Smooth muscle cell (in vitro differentiated cells): ENCODE data around the gene TTLL4. TPM values are rescaled to one million over a fixed set of nuclear protein-coding genes. Genes with fewer than 3 reads are reported as not detected.

Source experiments
- DNase-seq: peaks from one replicate; lab custom pipeline; 2025; ENCODE audit not compliant: unreplicated experiment; lab: John Stamatoyannopoulos, UW
- H2AFZ ChIP-seq: fragments of 200-600 bp; sonication (generic); 2 replicates; pipeline ENCODE4 v1.6.0; 2016; ENCODE audit warnings: antibody characterized with exemption, low read depth, mild to moderate bottlenecking
- H3F3A ChIP-seq: fragments of 200-600 bp; sonication (generic); 2 replicates; pipeline ENCODE4 v1.6.0; 2017; ENCODE audit warnings: antibody characterized with exemption, low read depth
- H3K27ac ChIP-seq: fragments of 200-600 bp; sonication (generic); 2 replicates; pipeline ENCODE4 v1.5.1; 2016; ENCODE audit warnings: low read depth, mild to moderate bottlenecking
- H3K27me3 ChIP-seq: fragments of 200-600 bp; sonication (generic); 2 replicates; pipeline ENCODE4 v1.6.1; 2016; ENCODE audit warnings: low read depth, mild to moderate bottlenecking
- H3K36me3 ChIP-seq: fragments of 200-600 bp; sonication (generic); 2 replicates; pipeline ENCODE4 v1.5.1; 2016; ENCODE audit warnings: low read depth
- H3K4me1 ChIP-seq: fragments of 200-600 bp; sonication (generic); 2 replicates; pipeline ENCODE4 v1.5.1; 2016; ENCODE audit warnings: low read depth
- H3K4me2 ChIP-seq: fragments of 200-600 bp; sonication (generic); 2 replicates; pipeline ENCODE4 v1.6.0; 2016; ENCODE audit warnings: mild to moderate bottlenecking
- H3K4me3 ChIP-seq: fragments of 200-600 bp; sonication (generic); 2 replicates; pipeline ENCODE4 v1.5.1; 2016; ENCODE audit warnings: mild to moderate bottlenecking
- H3K79me2 ChIP-seq: fragments of 200-600 bp; sonication (generic); 2 replicates; pipeline ENCODE4 v1.6.0; 2016; ENCODE audit warnings: low read depth, mild to moderate bottlenecking
- H3K9ac ChIP-seq: fragments of 200-600 bp; sonication (generic); 2 replicates; pipeline ENCODE4 v1.6.0; 2016; ENCODE audit warnings: low read depth
- H3K9me3 ChIP-seq: fragments of 200-600 bp; sonication (generic); replicated peaks from 2 replicates; pipeline ENCODE4 v1.5.1; 2016; ENCODE audit warnings: low read depth
- H4K20me1 ChIP-seq: fragments of 200-600 bp; sonication (generic); 2 replicates; pipeline ENCODE4 v1.6.0; 2016; ENCODE audit warnings: low read depth
- CTCF ChIP-seq: fragments of 200-600 bp; sonication (generic); IDR thresholded peaks from 2 replicates; pipeline ENCODE4 v1.5.1; 2017; ENCODE audit warnings: borderline replicate concordance, mild to moderate bottlenecking, antibody characterized with exemption; ENCODE audit not compliant: insufficient read depth, poor library complexity, severe bottlenecking
- WGBS: methylation state at CpG from one replicate; pipeline ENCODE4 v1.1.7; 2016; ENCODE audit warnings: low lambda C conversion rate; 5-methylcytosine and 5-hydroxymethylcytosine counted together
- polyA plus RNA-seq: library from polyadenylated mRNA; unstranded; fragments of >200 nt; fragmentation: Nextera tagmentation; extraction: Ambion mirVana; gene quantifications from 2 replicates; pipeline ENCODE4 v1.2.1, GENCODE V29; 2016
- total RNA-seq: library from RNA; depleted of rRNA; stranded (reverse); fragments of >200 nt; gene quantifications from 2 replicates; pipeline ENCODE4 v1.2.3, GENCODE V29; 2014

Gene TTLL4
- total and polyA plus RNA-seq, 2 experiments from 2014 or later, result 21.5 to 22.5 TPM

- Histone ChIP-seq H3K36me3 (no peaks in the 10 kb centered on the region), H4K20me1 (no peaks in the 10 kb centered on the region), H3F3A (no peaks in the 10 kb centered on the region), H3K9ac (no peak overlapping the region), H3K4me2 (peak overlapping the region; percentile 94), H3K4me3 (peak overlapping the region; percentile 68), H3K27me3 (no peaks in the 10 kb centered on the region), H3K9me3 (no peaks in the 10 kb centered on the region), H3K79me2 (peaks cover 5% of the 10 kb centered on the region), H3K27ac (no peak overlapping the region), H3K4me1 (peaks cover 5% of the 10 kb centered on the region), H2AFZ (no peak overlapping the region)
- TF ChIP-seq CTCF, result no peak
- DNase-seq, result no peak
- WGBS, result 91% methylated on average over 4 of the region's 4 CpGs
Observed at GRCh38 chr2:218783688-218784087, 73.1 kb downstream of the TTLL4 start.

- Histone ChIP-seq H3K4me3 (no peak overlapping the region), H3F3A (no peaks in the 10 kb centered on the region)
- WGBS, result 90% methylated on average over 1 of the region's 1 CpG
Observed at GRCh38 chr2:218785103-218785502, 74.5 kb downstream of the TTLL4 start.

GRCh38 chr2:218786133-218786532 is 75.5 kb downstream of the TTLL4 start:
- H3K79me2 ChIP-seq, result peaks cover 5% of the 10 kb centered on the region
- TF ChIP-seq CTCF, result no peak
- H3F3A ChIP-seq, result no peaks in the 10 kb centered on the region
- no peaks in the 10 kb centered on the region for H3K9me3 ChIP-seq
- H3K4me3 ChIP-seq, result no peak overlapping the region
- H3K9ac ChIP-seq, result no peak overlapping the region
- no peak for DNase-seq
- H4K20me1 ChIP-seq, result no peaks in the 10 kb centered on the region
- 95% methylated on average over 3 of the region's 3 CpGs for WGBS
- H3K27ac ChIP-seq, result no peak overlapping the region
- no peaks in the 10 kb centered on the region for H3K36me3 ChIP-seq
- peaks cover 4% of the 10 kb centered on the region for H3K4me1 ChIP-seq
- no peak overlapping the region for H3K4me2 ChIP-seq
- H2AFZ ChIP-seq, result no peak overlapping the region
- H3K27me3 ChIP-seq, result no peaks in the 10 kb centered on the region

More at GRCh38 chr2:218785103-218785502, 74.5 kb downstream of the TTLL4 start:
- Histone ChIP-seq H3K36me3 (no peaks in the 10 kb centered on the region), H3K27me3 (no peaks in the 10 kb centered on the region), H4K20me1 (no peaks in the 10 kb centered on the region), H3K27ac (no peak overlapping the region), H3K4me2 (no peak overlapping the region), H3K4me1 (peaks cover 5% of the 10 kb centered on the region), H3K9me3 (no peaks in the 10 kb centered on the region), H3K79me2 (peaks cover 5% of the 10 kb centered on the region), H2AFZ (no peak overlapping the region), H3K9ac (no peak overlapping the region)
- no peak for DNase-seq
- TF ChIP-seq CTCF, result no peak

- H3K79me2 ChIP-seq, result peaks cover 5% of the 10 kb centered on the region
- no peaks in the 10 kb centered on the region for H3K4me1 ChIP-seq
- H3K9me3 ChIP-seq, result no peaks in the 10 kb centered on the region
- 90% methylated on average over 2 of the region's 2 CpGs for WGBS
- H3K36me3 ChIP-seq, result no peaks in the 10 kb centered on the region
- no peaks in the 10 kb centered on the region for H3K27me3 ChIP-seq
- H2AFZ ChIP-seq, result no peak overlapping the region
- H4K20me1 ChIP-seq, result no peaks in the 10 kb centered on the region
- H3K27ac ChIP-seq, result no peak overlapping the region
- no peak overlapping the region for H3K4me2 ChIP-seq
- TF ChIP-seq CTCF, result no peak
- no peak overlapping the region for H3K9ac ChIP-seq
- no peak overlapping the region for H3K4me3 ChIP-seq
- no peaks in the 10 kb centered on the region for H3F3A ChIP-seq
- DNase-seq, result no peak
Observed at GRCh38 chr2:218788529-218789255, 78.1 kb downstream of the TTLL4 start.
